Measurements from ENCODE around the gene DACT2. TPM values are rescaled to one million over a fixed set of nuclear protein-coding genes. Genes with fewer than 3 reads are reported as not detected.
"Not testable (repeated sequence)": the region's sequence is repeated elsewhere in the genome, so short reads cannot be mapped to it uniquely, and the experiment has no call there.

The DACT2 gene
- total RNA-seq, 1 donor from 2014 or later: 0.59 TPM

GRCh38 chr6:168283686-168284025 lies 35.9 kb downstream of the DACT2 start:
- intact Hi-C loops (cut with micrococcal nuclease): no loop called here

- intact Hi-C loops (cut with micrococcal nuclease): no loop called here
These were observed 36.4 kb downstream of the DACT2 start for GRCh38 chr6:168282985-168283685.

GRCh38 chr6:168281826-168282225 lies 37.8 kb downstream of the DACT2 start:
- intact Hi-C loops (cut with micrococcal nuclease): no loop called here

- intact Hi-C loops (cut with micrococcal nuclease): not testable (repeated sequence)
These were observed 38.3 kb downstream of the DACT2 start for GRCh38 chr6:168281314-168281713.

- intact Hi-C loops (cut with micrococcal nuclease): no loop called here
These were observed 38.7 kb downstream of the DACT2 start for GRCh38 chr6:168280899-168281245.

- intact Hi-C loops (cut with micrococcal nuclease): no loop called here
These were observed 39.3 kb downstream of the DACT2 start for GRCh38 chr6:168280020-168280898.

DNA sequence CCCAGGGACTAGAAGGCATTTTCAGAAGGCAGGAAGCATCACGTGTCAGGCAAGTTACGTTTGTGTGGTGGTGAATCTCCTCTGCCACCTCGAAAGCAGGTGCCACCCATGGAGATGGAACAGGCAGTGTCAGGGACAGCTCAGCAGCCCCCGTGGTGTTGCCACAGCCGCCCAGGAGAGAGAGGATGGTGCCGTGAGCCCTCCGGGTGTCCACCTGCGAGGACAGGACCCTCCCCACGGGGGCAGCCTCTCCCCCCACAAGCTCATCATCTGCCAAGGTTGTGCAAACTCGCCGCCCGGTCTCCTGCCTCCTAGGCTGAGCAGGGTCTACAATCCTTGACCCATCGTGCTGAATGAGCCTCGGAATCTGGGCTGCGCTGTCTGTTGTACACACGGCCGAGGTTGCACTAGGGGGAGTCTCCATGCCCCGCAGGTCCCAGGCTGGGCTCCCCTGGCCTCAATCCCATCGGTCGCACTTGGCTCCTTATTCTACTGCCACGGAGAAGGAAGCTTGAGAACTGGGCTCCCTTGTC lies 40.1 kb downstream of the DACT2 start:
- intact Hi-C loops (cut with micrococcal nuclease): no loop called here

DNA sequence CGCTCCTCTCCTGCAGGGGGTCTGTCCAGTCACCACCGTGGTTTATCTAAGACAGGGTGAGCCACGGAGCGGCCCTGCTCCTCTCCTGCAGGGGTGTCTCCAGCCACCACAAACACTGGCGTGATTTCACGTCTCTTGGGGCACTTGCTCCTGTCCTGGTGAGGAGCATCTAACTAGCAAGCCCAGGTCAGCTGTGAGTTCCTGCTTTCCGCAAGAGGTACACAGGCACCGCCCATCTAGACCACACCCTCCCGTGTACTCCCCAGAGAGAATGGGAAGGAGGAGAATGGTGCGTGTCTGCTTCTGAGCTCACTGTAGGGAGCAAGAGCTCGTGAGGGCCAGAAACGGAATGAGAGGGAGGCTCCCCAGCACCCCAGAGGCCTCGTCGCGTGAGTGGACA lies 40.7 kb downstream of the DACT2 start:
- intact Hi-C loops (cut with micrococcal nuclease): no loop called here

- intact Hi-C loops (cut with micrococcal nuclease): no loop called here
These were observed 42.3 kb downstream of the DACT2 start for GRCh38 chr6:168277274-168277669.

- intact Hi-C loops (cut with micrococcal nuclease): no loop called here
These were observed 42.9 kb downstream of the DACT2 start for GRCh38 chr6:168276576-168277273.

- intact Hi-C loops (cut with micrococcal nuclease): no loop called here
These were observed 44.4 kb downstream of the DACT2 start for GRCh38 chr6:168275168-168275567.

- intact Hi-C loops (cut with micrococcal nuclease): no loop called here
These were observed 45.3 kb downstream of the DACT2 start for GRCh38 chr6:168274037-168274952.

DNA sequence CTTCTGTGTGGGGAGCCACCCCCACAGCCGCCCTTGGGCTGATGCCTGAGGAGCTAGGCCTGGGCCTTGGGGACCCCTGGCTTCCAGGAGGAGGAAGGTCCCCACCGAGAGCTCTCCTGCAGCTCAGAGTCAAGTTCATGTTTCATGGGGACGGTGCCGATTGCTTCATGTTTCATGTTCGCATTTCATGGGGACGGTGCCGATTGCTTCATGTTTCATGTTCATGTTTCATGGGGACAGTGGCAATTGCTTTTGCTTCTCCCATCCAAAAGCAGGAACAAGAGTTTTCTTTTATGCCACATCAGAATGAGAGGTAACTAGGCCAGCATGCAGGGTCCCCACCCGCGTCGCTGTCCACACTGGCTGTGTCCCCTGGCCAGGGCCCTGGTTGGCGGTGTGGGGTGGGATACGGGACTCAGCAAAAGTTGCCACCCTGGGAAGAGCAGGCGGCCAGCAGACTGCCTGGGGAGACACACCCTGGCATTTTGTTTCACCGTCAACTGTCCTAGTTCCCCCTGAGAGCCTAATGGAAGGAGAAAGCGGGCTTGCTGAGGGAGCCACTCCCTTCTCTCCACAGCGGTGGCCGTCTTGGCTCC lies 46.0 kb downstream of the DACT2 start:
- intact Hi-C loops (cut with micrococcal nuclease): no loop called here

DNA sequence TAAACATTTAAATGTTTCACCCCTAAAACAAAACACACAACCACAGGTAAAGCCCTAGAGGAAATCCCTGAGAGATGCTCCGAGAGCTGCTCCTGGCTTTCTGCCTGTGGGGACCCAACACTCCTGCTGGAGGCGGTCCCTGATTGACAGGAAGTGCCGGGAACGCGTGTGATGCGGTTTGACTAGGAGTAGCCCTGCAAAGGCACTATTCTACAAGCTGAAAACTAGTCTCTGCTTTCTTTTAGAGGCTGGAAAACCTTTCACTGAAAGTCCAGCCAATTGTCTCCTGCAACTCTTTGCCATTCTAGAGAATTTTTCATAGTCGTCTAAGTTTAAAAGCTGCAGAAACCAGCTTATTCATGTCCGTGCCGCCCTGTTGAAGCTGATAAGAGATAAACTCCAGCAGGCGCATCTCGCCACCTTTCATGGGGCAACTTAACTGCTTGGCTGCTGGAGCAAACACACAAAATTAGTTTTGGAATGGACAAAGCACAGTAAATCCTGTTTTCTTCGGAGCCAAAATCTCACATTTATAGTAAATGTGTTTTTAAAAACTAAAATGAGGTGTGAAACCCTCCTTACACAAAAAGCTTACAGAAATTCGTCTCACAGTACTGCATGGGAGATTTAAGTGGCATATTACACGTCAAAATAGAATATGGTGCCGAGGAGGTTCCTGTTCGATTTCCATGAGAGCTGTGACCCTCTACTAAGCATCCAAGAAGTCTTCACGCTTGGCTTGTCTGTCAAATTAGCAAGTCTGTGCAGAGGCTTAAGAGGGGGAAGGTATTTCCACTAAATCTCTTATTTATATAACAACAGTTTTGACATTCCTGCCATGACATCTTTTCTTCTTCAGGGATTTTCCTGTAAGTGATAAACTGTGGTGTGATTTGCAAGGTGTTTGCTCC lies 46.9 kb downstream of the DACT2 start:
- intact Hi-C loops (cut with micrococcal nuclease): no loop called here

DNA sequence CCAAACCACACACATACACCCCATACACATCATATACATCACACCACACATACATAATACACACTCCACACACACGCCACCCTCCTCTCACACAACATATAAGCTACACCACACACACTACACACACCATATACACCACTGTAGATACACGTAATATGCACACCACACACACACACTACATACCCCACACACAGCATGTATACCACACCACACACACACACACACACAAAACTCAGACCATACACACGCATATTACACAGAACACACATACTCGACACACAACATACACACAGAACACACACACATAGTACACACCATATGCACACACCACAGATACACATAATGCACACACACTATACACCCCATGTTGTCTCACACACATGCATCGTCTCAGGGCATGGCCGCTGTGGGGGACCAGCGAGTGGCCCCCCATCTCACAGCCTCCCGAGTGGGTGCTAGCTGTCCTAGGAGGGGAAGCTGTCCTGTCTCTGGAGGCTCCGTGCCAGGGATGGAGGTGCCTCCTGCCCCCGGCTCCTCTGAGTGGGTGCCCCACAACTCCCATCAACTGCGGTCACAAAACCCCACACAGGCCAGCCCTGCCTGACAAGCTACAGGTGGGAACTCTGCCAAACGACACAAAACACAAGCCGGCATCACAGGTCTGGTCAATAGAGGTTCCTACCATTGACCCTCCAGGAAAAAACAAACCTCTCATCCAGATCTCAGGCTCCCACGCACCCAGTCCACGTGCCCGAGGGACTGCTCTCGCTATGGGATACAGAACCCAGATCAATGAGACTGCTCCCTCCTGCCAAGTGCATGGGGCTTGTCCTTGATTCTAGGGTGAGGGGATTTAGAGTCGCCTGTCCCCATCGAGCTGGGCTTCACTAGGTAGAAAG lies 49.1 kb downstream of the DACT2 start:
- intact Hi-C loops (cut with micrococcal nuclease): no loop called here

DNA sequence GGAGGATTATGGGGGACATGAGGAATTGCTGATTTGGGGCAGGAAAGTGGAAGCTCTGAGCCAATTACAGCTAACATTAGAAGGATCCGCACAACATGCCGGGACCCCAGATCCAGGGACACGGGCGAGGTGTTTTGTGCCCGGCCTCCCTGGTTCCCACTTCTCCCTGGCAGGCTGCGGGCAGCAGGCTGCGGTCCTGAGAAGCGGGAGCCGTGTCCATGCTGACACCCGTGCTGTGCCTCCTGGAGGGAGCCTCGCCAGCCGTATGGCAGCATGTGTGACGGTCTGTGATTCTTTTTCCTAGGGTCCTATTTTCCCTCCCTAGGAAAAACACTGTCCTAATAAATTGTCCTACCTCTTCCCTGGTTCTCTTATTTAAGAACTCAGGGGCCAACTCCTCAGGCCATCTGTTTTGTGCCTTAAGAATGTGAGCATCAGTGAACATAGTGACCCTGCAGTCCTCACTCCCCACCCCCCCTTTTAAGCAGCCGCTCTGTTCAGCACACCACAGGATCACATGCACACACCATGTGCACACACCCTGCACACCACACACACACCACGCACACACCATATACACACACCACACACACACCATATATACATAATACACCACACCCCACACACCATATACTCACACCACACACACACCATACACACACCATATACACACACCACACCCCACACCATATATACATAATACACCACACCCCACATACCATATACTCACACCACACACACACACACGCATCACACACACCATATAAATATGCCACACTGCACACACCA lies 49.9 kb downstream of the DACT2 start:
- intact Hi-C loops (cut with micrococcal nuclease): no loop called here

DNA sequence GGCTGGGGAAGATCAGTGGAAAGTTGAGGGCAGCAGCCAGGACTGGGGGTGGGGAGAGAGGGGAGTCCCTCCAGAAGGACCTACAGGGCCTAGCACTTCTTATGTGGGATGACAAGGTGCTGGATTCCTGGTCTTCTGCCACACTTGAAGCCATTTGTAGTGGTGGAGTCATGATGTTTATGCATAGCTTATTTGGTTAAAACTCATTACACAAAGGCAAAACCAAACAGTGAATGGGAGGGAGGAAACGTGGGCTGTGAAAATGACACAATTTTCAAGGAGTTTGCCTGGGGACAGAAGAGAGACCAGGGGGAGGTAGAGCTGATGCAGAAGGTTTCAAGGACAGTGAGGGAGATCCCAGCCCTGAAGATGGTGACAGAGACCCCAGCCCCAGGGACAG lies 50.8 kb downstream of the DACT2 start:
- intact Hi-C loops (cut with micrococcal nuclease): no loop called here

- intact Hi-C loops (cut with micrococcal nuclease): not testable (repeated sequence)
These were observed 51.8 kb downstream of the DACT2 start for GRCh38 chr6:168267779-168268178.
